Activated CD4-positive, alpha-beta T cell treated with anti-CD3 and anti-CD28 coated beads for 36 hours (primary cell): ENCODE data around the gene EGFL7. TPM values are rescaled to one million over a fixed set of nuclear protein-coding genes. Genes with fewer than 3 reads are reported as not detected.

ENCODE experiments used
- ATAC-seq: fragments of 200-7000 bp; cut with Tn5 transposase; one replicate; pipeline ENCODE4 v1.10.0; 2021; ENCODE audit warnings: mild to moderate bottlenecking, moderate library complexity
- CTCF ChIA-PET: fragments of 350-600 bp; sonication (Branson Sonifier 250); formaldehyde crosslinking; loops from one replicate; lab custom pipeline; 2021; ENCODE audit warnings: antibody characterized with exemption; lab: Charles Lee
- POLR2A ChIA-PET: fragments of 350-600 bp; sonication (Branson Sonifier 250); formaldehyde crosslinking; loops from one replicate; lab custom pipeline; 2021; ENCODE audit warnings: antibody characterized with exemption, inconsistent platforms; lab: Charles Lee
- DNase-seq: peaks from one replicate; pipeline ENCODE4 v3.0.0-alpha.2; 2020
- H3K27ac Mint-ChIP-seq: one replicate; pipeline ENCODE4 v1.8.0; 2021; ENCODE audit warnings: mixed read lengths
- H3K27me3 Mint-ChIP-seq: one replicate; pipeline ENCODE4 v1.8.0; 2021; ENCODE audit warnings: mixed read lengths
- H3K36me3 Mint-ChIP-seq: one replicate; pipeline ENCODE4 v1.8.0; 2021; ENCODE audit warnings: low read depth, mixed read lengths
- H3K4me1 Mint-ChIP-seq: one replicate; pipeline ENCODE4 v1.8.0; 2021; ENCODE audit warnings: mixed read lengths
- H3K4me3 Mint-ChIP-seq: one replicate; pipeline ENCODE4 v1.8.0; 2021; ENCODE audit warnings: mild to moderate bottlenecking, moderate library complexity, mixed read lengths
- H3K9me3 Mint-ChIP-seq: one replicate; pipeline ENCODE4 v1.8.0; 2021; ENCODE audit warnings: low read depth, mixed read lengths
- intact Hi-C, 2 experiments: fragments of 100-400 bp; cut with DNase I in 1 of 2; cut with micrococcal nuclease in 1 of 2; formaldehyde crosslinking; loops; one replicate each; pipeline versions ENCODE4 v1.14.2 to v1.15.1; 2022 to 2024; cut with DNase I, micrococcal nuclease
- total RNA-seq, 2 experiments: library from RNA; stranded (reverse); gene quantifications; one replicate each; pipeline ENCODE4 v1.2.3, GENCODE V29; 2021

Gene EGFL7
- total RNA-seq = 1 to 10 TPM; 1.2 to 1.4 TPM

- CTCF ChIA-PET = interaction anchor here (1.2 to 1.8 kb wide), 2 partner anchors 9 to 17 kb away, joined by 3 to 7 read pairs; no protein-coding TSS in a partner anchor
- no peak for ATAC-seq
- Mint-ChIP-seq H3K9me3 (no peaks in the 10 kb centered on the region), H3K4me1 (peaks cover 10% of the 10 kb centered on the region), H3K27ac (no peak within 1 kb of the TSS), H3K27me3 (peaks cover 16% of the 10 kb centered on the region), H3K4me3 (no peak within 1 kb of the TSS), H3K36me3 (no peaks in the 10 kb centered on the region)
- intact Hi-C loops = no loop called here
- no peak for DNase-seq
- POLR2A ChIA-PET = no interaction called here
Observed at GRCh38 chr9:136662656-136663581, at the start of gene EGFL7. Gene EGFL7, plus strand, starts transcription at chr9:136662916. Its CDS starts 5,367 bp downstream, at chr9:136668283.

- Mint-ChIP-seq H3K4me1 (no peaks in the 10 kb centered on the region), H3K4me3 (no peak overlapping the region), H3K27ac (no peak overlapping the region), H3K9me3 (no peaks in the 10 kb centered on the region), H3K36me3 (no peaks in the 10 kb centered on the region), H3K27me3 (no peaks in the 10 kb centered on the region)
- DNase-seq (no peak), ATAC-seq (no peak)
- CTCF ChIA-PET = no interaction called here
- POLR2A ChIA-PET = no interaction called here
- intact Hi-C loops = no loop called here
Observed at GRCh38 chr9:136613824-136614371, 48.8 kb upstream of the EGFL7 start.

DNA sequence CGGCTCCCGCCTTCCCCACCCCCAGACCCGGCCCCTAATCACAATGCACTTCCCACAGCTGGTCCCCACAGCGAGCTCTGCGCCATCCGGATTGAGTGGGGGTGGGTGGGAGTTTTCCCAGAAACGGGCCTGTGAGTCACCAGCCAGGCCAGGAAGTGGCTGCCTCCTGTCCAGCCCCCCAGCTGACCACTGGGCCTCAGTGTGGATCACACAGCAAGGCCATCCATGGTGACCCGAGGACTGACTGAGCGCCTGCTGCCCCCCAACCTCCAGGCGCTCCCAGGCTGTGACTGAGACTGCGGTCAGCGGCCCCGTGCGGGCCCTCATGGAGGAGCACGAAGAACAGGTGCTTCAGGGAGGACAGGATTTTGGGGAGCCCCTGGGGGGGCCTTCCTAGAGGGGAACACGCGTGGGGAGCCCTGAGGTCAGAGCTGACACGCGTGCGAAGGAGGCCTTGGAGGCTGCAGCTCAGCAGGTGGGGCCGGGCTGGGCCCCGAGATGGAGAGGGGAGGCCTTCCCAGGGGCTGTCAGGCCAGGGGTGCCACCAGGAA, 48.3 kb upstream of the EGFL7 start:
- CTCF ChIA-PET = no interaction called here
- ATAC-seq (no peak), DNase-seq (no peak)
- POLR2A ChIA-PET = no interaction called here
- intact Hi-C loops = no loop called here
- Mint-ChIP-seq H3K4me3 (no peak overlapping the region), H3K27ac (no peak overlapping the region), H3K36me3 (no peaks in the 10 kb centered on the region), H3K27me3 (no peaks in the 10 kb centered on the region), H3K9me3 (no peaks in the 10 kb centered on the region), H3K4me1 (no peaks in the 10 kb centered on the region)

DNA sequence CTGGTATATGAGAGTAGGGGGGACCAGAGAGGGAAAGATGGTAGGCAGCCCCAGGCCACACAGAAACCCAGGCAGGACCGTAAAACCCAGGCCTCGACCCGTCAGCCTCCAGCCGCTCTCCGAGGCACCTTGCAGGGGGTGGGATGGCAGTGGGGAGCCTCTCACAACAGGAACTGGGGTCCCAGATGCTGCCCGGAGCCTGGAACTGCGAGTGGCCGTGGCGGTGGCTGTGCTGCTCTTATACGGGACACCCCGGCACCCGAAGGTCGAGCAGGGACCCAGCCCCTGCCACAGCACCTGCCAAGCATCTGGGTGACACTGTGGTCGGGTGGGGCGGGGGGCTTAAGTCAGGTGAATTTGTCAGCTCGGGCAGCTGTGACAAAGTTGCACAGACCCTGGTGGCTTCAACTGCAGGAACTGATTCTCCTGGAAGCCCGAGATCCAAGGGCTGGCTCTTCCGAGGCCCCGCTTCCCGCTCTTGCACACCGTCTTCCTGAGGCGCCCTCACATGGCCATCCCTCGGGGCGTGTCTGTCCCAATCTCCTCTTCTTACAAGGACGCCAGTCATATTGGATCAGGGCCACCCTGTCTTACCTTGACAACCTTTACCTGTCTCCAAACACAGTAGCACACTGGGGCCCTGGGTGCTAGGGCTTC, 47.6 kb upstream of the EGFL7 start:
- ATAC-seq (no peak), DNase-seq (no peak)
- Mint-ChIP-seq H3K4me3 (no peak overlapping the region), H3K36me3 (no peaks in the 10 kb centered on the region), H3K27me3 (no peaks in the 10 kb centered on the region), H3K9me3 (no peaks in the 10 kb centered on the region), H3K27ac (no peak overlapping the region), H3K4me1 (no peaks in the 10 kb centered on the region)
- ChIA-PET POLR2A (no interaction called here), CTCF (interaction anchor here (0.8 kb wide), 1 partner anchor 82 kb away, joined by 3 read pairs; no protein-coding TSS in a partner anchor)
- intact Hi-C loops = no loop called here

GRCh38 chr9:136615631-136616306, 46.9 kb upstream of the EGFL7 start:
- ATAC-seq = no peak
- POLR2A ChIA-PET = no interaction called here
- Mint-ChIP-seq H3K4me3 (no peak overlapping the region), H3K27me3 (no peaks in the 10 kb centered on the region), H3K27ac (no peak overlapping the region), H3K36me3 (no peaks in the 10 kb centered on the region), H3K4me1 (no peaks in the 10 kb centered on the region), H3K9me3 (no peaks in the 10 kb centered on the region)
- no peak for DNase-seq
- CTCF ChIA-PET = interaction anchor here (0.6 to 0.8 kb wide), 2 partner anchors 82 to 149 kb away, joined by 3 read pairs; no protein-coding TSS in a partner anchor
- intact Hi-C loops = no loop called here

GRCh38 chr9:136616307-136616635, 46.4 kb upstream of the EGFL7 start:
- H3K4me3 Mint-ChIP-seq = no peak overlapping the region
- no peaks in the 10 kb centered on the region for H3K36me3 Mint-ChIP-seq
- intact Hi-C loops = no loop called here
- no peak overlapping the region for H3K27ac Mint-ChIP-seq
- ChIA-PET POLR2A (no interaction called here), CTCF (interaction anchor here (0.6 kb wide), 1 partner anchor 150 kb away, joined by 3 read pairs; no protein-coding TSS in a partner anchor)
- H3K4me1 Mint-ChIP-seq = no peaks in the 10 kb centered on the region
- DNase-seq (no peak), ATAC-seq (no peak)
- H3K27me3 Mint-ChIP-seq = no peaks in the 10 kb centered on the region
- no peaks in the 10 kb centered on the region for H3K9me3 Mint-ChIP-seq

- no peak overlapping the region for H3K27ac Mint-ChIP-seq
- no peaks in the 10 kb centered on the region for H3K27me3 Mint-ChIP-seq
- no peaks in the 10 kb centered on the region for H3K4me1 Mint-ChIP-seq
- ChIA-PET POLR2A (no interaction called here), CTCF (interaction anchor here (0.8 kb wide), 1 partner anchor 55 kb away, joined by 3 read pairs; no protein-coding TSS in a partner anchor)
- DNase-seq = no peak
- no peak for ATAC-seq
- no peak overlapping the region for H3K4me3 Mint-ChIP-seq
- intact Hi-C loops = no loop called here
- H3K9me3 Mint-ChIP-seq = no peaks in the 10 kb centered on the region
- H3K36me3 Mint-ChIP-seq = no peaks in the 10 kb centered on the region
Observed at GRCh38 chr9:136616948-136617695, 45.6 kb upstream of the EGFL7 start.

- DNase-seq = no peak
- CTCF ChIA-PET = interaction anchor here (0.8 to 1.0 kb wide), 2 partner anchors 10 to 54 kb away, joined by 3 read pairs; no protein-coding TSS in a partner anchor
- intact Hi-C loops = no loop called here
- ATAC-seq = no peak
- H3K4me1 Mint-ChIP-seq = no peaks in the 10 kb centered on the region
- no peak overlapping the region for H3K27ac Mint-ChIP-seq
- no peaks in the 10 kb centered on the region for H3K36me3 Mint-ChIP-seq
- H3K4me3 Mint-ChIP-seq = no peak overlapping the region
- H3K27me3 Mint-ChIP-seq = no peaks in the 10 kb centered on the region
- POLR2A ChIA-PET = no interaction called here
- H3K9me3 Mint-ChIP-seq = no peaks in the 10 kb centered on the region
Observed at GRCh38 chr9:136617746-136618579, 44.8 kb upstream of the EGFL7 start.

DNA sequence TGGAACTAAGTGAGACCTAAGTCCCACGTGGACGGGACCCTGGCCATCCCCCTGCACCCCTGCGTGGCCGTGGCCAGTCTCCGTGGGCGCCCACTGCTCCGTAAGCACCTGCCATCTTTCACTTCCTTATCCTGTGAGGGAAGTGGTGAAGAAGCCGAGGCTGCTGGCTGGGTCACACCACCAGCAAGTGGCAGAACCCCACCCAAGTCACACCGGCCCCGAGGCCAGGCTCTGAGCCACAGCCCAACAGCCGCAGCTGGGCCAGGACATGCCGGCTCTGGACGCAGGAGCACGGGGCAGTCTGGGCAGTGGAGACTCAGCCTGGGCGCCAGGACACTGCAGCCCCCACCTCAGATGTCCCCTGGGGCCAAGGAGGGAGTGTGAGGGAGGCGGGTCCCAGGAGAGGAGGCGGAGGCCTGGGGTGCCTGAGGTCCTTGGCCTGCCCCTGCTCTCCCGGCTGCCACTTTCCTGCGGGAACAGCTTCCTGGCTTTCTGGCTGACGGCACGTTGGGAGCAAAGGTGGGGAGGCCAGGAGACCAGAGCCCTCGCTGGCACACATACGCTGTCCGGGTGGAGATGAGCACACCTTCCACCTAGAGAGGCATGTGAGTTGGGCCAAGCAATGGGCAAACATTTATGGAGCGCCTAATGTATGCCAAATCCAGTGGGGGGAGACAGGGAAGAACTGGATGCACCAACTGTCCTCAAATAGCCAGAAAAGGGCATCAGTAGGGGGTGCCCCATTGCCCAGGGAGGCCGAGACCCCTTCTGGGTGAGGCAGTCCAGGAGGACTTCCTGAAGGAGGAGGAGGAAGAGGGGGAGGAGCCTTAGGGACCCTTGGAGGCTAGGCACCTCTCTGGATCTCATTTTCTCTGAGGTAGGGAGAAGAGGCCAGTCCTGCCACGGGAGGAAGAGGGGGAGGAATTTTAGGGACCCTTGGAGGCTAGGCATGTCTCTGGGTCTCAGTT, 43.9 kb upstream of the EGFL7 start:
- H3K9me3 Mint-ChIP-seq = no peaks in the 10 kb centered on the region
- H3K4me1 Mint-ChIP-seq = no peaks in the 10 kb centered on the region
- no peak overlapping the region for H3K4me3 Mint-ChIP-seq
- intact Hi-C loops = no loop called here
- H3K36me3 Mint-ChIP-seq = no peaks in the 10 kb centered on the region
- POLR2A ChIA-PET = no interaction called here
- H3K27ac Mint-ChIP-seq = no peak overlapping the region
- no peaks in the 10 kb centered on the region for H3K27me3 Mint-ChIP-seq
- no peak for ATAC-seq
- no peak for DNase-seq
- CTCF ChIA-PET = interaction anchor here (1.0 kb wide), 1 partner anchor 11 kb away, joined by 3 read pairs; no protein-coding TSS in a partner anchor
